ENCODE results near the gene TRPV5.

TRPV5 gene

GRCh38 chr7:142868188-142868985 lies 65.2 kb downstream of the TRPV5 start:
- no peak for DNase-seq

GRCh38 chr7:142867398-142868187 lies 66.0 kb downstream of the TRPV5 start:
- DNase-seq: no peak

- no peak for DNase-seq
Measured at GRCh38 chr7:142867097-142867378, 66.5 kb downstream of the TRPV5 start.

GRCh38 chr7:142866361-142867096 lies 67.0 kb downstream of the TRPV5 start:
- DNase-seq: peak; percentile 70

GRCh38 chr7:142865766-142866165 lies 67.8 kb downstream of the TRPV5 start:
- DNase-seq: no peak

GRCh38 chr7:142864980-142865747 lies 68.4 kb downstream of the TRPV5 start:
- no peak for DNase-seq

GRCh38 chr7:142863891-142864685 lies 69.5 kb downstream of the TRPV5 start:
- no peak for DNase-seq

GRCh38 chr7:142862786-142863400 lies 70.7 kb downstream of the TRPV5 start:
- DNase-seq: no peak

GRCh38 chr7:142862351-142862750 lies 71.2 kb downstream of the TRPV5 start:
- DNase-seq: no peak

GRCh38 chr7:142860968-142861367 lies 72.6 kb downstream of the TRPV5 start:
- no peak for DNase-seq

- DNase-seq: no peak
Measured at GRCh38 chr7:142859829-142860228, 73.7 kb downstream of the TRPV5 start.

- DNase-seq: no peak
Measured at GRCh38 chr7:142859411-142859810, 74.1 kb downstream of the TRPV5 start.
